Stimulated activated CD8-positive, alpha-beta memory T cell treated with anti-CD3 and anti-CD28 coated beads, Interleukin-4, amount 100 ng/mL, for 48 hours (primary cell): ENCODE measurements around the gene IL12RB1.

Source experiments
- DNase-seq: peaks from one replicate; pipeline ENCODE4 v3.0.0-alpha.2; 2020

The IL12RB1 gene

GRCh38 chr19:18085702-18086457 lies 854 bp downstream of the IL12RB1 start:
- no peak for DNase-seq

- DNase-seq = no peak
These were observed 2.6 kb downstream of the IL12RB1 start for GRCh38 chr19:18083929-18084684.

- no peak for DNase-seq
These were observed 12.5 kb downstream of the IL12RB1 start for GRCh38 chr19:18074192-18074591.

GRCh38 chr19:18073197-18073596 lies 13.5 kb downstream of the IL12RB1 start:
- DNase-seq = no peak

GRCh38 chr19:18072335-18072734 lies 14.4 kb downstream of the IL12RB1 start:
- no peak for DNase-seq

GRCh38 chr19:18070181-18070580 lies 16.6 kb downstream of the IL12RB1 start:
- no peak for DNase-seq

- DNase-seq = no peak
These were observed 17.4 kb downstream of the IL12RB1 start for GRCh38 chr19:18069383-18069782.

GRCh38 chr19:18068395-18068794 lies 18.3 kb downstream of the IL12RB1 start:
- DNase-seq = no peak

- DNase-seq = no peak
These were observed 21.6 kb downstream of the IL12RB1 start for GRCh38 chr19:18065173-18065495.

GRCh38 chr19:18063463-18063862 lies 23.3 kb downstream of the IL12RB1 start:
- DNase-seq = peak; percentile 67

GRCh38 chr19:18062028-18062427 lies 24.7 kb downstream of the IL12RB1 start:
- DNase-seq = no peak

- no peak for DNase-seq
These were observed 26.3 kb downstream of the IL12RB1 start for GRCh38 chr19:18060472-18060871.

GRCh38 chr19:18059902-18060301 lies 26.8 kb downstream of the IL12RB1 start:
- DNase-seq = no peak

GRCh38 chr19:18059297-18059696 lies 27.4 kb downstream of the IL12RB1 start:
- DNase-seq = no peak

- peak; percentile 86 for DNase-seq
These were observed 28.3 kb downstream of the IL12RB1 start for GRCh38 chr19:18058208-18059009.

- no peak for DNase-seq
These were observed 29.2 kb downstream of the IL12RB1 start for GRCh38 chr19:18057557-18057956.

- DNase-seq = no peak
These were observed 30.8 kb downstream of the IL12RB1 start for GRCh38 chr19:18055967-18056366.

GRCh38 chr19:18053576-18054219 lies 33.0 kb downstream of the IL12RB1 start:
- no peak for DNase-seq

GRCh38 chr19:18051887-18052286 lies 34.8 kb downstream of the IL12RB1 start:
- DNase-seq = no peak

GRCh38 chr19:18049385-18049784 lies 37.3 kb downstream of the IL12RB1 start:
- DNase-seq = no peak

GRCh38 chr19:18046059-18046718 lies 40.5 kb downstream of the IL12RB1 start:
- DNase-seq = peak; percentile 59

- DNase-seq = no peak
These were observed 41.3 kb downstream of the IL12RB1 start for GRCh38 chr19:18045307-18046050.
